GM18508 (cell line): ENCODE data around the gene KIAA1328.

Experiments
- ATAC-seq: cut with Tn5 transposase; IDR thresholded peaks from one replicate; pipeline ENCODE4 v1.9.1; 2021; ENCODE audit warnings: moderate number of reproducible peaks; ENCODE audit not compliant: insufficient read depth, unreplicated experiment

The KIAA1328 gene

GRCh38 chr18:36933552-36933951 lies 104.6 kb downstream of the KIAA1328 start:
- ATAC-seq, result no peak

DNA sequence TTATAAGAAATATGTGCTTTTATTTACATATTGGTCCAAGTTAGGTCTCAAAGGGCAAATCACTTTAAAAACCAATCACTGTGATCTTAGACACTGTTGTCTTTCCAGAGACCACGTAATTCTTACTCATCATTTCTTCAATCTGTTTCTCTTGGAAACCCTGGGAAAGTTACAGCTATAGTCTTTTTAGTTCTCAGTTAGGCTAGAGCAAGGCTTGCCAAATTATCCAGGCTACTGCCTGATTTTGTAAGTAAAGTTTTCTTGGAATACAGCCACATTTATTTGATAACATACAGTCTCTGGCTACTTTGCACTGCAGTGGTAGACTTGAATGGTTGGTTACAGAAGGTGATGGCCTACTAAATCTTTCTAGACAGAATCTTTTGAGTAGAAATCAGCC lies 106.0 kb downstream of the KIAA1328 start:
- no peak for ATAC-seq

GRCh38 chr18:36942264-36942663 lies 113.3 kb downstream of the KIAA1328 start:
- peak; percentile 60 for ATAC-seq

DNA sequence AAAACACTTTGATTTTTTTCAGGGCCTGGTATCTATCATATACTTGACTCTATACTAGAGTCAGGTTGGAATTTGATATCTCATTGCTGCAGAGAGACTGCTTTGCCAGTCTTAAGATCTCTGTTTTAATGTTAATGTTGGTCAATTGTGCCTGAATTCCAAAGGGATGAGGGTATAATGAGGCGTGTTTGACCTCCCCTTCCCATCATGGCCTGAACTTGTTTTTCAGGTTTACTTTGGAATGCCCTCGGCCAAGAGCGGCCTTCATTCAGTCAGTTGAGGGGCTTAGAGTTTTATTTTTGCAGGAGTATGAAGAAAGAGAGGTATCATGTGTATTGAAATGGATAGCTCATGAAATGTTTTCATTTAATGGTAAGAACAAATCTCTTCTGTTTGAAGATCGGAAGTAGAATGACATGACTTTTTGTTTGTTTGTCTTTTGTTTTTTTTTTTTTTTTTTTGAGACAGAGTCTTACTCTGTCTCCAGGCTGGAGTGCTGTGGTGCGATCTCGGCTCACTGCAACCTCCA lies 119.0 kb downstream of the KIAA1328 start:
- ATAC-seq, result no peak

DNA sequence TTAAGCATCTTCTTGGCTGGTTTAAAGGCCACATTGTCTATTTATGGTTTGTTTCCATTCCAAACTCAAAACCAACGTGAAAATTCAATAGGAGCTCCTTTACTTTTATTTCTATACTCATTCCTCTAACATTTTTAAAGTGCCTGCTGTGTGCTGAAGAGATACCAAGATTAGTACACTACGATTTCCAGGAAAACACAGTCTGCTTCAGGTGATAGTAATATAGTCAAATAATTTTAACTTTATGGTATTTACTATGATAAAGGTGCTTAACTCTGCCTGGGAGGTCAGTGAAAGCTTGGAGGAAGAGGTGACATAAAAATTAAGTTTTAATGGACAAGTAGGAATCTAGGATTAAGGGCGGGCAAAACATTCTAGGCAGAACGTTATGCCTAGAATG lies 121.4 kb downstream of the KIAA1328 start:
- ATAC-seq, result no peak

DNA sequence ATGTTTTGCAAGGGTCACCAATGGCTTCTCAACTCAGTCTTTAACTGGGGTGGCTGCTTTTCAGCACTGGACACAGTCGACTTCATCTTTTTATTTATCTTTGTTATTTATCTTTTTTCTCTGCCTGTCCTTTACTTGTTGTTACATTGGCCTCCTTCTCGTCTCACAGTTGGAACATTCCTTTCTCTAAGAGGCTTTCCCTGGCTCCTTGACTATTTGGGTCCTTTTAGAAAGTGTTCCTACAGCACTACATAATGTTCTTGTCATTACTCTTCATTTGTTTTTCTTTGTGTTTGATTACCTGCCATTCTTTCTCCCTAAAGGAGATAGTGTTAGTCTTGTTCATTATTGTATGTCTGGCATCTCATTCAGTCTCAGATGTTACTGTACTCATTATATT lies 122.0 kb downstream of the KIAA1328 start:
- no peak for ATAC-seq

- no peak for ATAC-seq
Measured at GRCh38 chr18:36953047-36953446, 124.1 kb downstream of the KIAA1328 start.

DNA sequence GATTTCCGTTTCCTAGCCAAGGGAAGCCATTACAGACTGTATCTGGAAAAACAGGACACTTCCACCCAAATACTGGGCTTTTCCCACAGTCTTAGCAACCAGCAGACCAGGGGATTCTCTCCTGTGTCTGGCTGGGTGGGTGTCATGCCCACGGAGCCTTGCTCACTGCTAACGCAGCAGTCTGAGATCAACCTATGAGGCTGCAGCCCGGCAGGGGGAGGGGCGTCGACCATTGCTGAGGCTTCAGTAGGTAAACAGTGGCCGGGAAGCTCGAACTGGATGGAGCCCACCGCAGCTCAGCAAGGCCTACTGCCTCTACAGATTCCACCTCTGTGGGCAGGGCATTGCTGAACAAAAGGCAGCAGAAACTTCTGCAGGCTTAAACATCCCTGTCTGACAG lies 131.1 kb downstream of the KIAA1328 start:
- no peak for ATAC-seq

- no peak for ATAC-seq
Measured at GRCh38 chr18:36963464-36963863, 134.5 kb downstream of the KIAA1328 start.

DNA sequence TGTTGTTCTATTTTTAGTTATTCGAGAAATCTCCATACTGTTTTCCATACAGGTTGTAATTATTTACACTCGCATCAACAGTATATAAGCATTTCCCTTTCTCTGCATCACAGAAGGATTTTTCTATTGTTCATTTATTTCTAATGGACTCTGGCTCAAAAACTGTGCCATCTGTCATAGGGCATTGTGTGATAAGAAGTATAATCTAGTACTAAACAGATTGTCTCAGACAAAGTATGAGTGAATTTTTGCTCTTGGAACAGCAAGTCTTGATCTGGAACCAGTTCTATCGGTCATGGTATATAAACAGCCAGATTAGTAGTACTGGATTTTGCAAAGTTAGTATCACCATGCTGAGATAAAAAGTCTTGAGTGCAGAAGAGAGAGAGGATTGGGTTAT lies 145.8 kb downstream of the KIAA1328 start:
- ATAC-seq, result no peak

DNA sequence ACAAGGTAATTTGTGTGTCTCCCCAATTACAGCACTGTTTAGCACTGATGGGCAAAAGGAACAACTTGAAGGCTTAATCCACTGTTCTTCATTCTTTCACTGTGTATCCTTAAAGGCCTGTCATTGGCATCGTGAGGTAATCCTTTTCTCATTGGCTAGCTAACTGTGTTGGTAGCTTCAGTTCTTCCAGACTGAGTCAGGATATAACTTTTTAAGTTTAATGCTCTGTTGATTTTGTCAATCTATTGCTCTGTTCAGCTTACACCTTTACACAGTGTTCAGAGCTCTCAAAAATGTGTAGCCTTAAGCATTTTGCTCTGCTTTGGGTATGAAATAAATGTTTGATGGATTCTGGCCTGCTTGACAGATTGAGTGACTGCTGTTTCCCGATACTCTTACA lies 148.2 kb downstream of the KIAA1328 start:
- ATAC-seq, result no peak

DNA sequence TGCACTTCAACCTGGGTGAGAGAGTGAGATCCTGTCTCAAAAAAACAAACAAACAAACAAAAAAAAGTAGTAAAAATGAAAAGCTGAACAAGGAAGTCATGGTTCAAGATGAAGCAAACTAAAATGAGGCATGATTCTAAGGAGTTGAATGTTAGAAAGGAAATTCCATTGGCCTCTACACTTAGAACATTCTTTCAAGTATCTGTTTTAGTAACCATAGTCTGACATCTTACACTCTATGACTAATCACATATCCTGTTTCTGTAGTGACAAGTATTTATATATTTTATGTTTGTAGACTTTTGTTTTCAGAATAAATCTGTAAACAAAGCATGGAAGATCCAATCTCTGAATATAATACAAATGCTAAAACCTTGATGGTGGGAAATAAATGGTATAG lies 164.1 kb downstream of the KIAA1328 start:
- no peak for ATAC-seq

GRCh38 chr18:37006742-37007141 lies 177.8 kb downstream of the KIAA1328 start:
- peak; percentile 89 for ATAC-seq

DNA sequence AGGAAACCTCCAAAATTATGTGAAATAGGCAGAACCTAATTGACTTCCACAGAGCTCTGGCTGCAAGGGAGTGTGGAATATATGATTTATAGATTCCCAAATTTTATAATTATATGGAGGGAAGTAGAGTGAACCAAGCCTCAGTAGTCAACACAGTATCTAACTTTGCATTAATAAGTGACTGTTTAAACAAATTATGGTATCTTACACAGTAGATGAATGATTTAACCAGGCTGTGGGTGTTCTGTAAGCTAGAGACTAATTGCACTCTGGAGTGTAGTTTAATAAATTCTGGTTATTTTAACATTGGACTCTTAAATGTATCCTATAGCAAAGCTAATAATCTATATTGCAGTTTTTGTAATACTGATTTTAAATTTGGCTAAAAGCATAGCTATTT lies 183.5 kb downstream of the KIAA1328 start:
- ATAC-seq, result peak; percentile 53

- ATAC-seq, result no peak
Measured at GRCh38 chr18:37019157-37019827, 190.4 kb downstream of the KIAA1328 start.

- no peak for ATAC-seq
Measured at GRCh38 chr18:37033419-37033818, 204.5 kb downstream of the KIAA1328 start.

GRCh38 chr18:37042381-37042780 lies 213.5 kb downstream of the KIAA1328 start:
- ATAC-seq, result no peak

DNA sequence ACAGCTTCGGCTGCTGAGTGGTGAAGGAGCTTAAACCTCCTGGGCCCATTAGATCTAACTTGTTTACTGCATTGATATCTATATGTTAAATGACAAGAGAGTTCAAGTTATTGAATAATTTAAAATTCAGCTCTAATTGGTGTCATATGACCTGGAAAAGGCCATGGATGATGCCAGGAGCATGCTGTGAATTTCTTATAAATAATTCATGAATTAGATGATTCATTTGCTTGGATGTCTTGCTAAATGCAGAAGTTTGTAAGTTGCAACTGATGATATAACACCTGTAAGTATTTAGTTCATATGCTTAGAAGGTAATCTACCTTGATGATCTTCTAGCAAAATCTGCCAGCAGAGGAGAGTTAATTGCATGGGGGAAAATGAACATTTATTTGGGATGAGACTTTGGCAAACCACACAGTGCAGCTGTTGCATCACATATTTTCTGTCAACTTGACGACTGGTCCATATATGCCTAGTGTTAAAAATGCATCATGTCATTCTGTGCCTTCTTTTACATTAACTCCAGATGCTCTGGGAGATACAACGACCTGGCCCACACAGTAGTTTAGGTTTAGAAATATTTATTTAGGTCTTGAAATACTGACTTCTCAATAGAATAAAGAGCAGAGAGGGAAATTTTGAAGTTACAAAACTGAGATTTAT lies 226.3 kb downstream of the KIAA1328 start:
- no peak for ATAC-seq

DNA sequence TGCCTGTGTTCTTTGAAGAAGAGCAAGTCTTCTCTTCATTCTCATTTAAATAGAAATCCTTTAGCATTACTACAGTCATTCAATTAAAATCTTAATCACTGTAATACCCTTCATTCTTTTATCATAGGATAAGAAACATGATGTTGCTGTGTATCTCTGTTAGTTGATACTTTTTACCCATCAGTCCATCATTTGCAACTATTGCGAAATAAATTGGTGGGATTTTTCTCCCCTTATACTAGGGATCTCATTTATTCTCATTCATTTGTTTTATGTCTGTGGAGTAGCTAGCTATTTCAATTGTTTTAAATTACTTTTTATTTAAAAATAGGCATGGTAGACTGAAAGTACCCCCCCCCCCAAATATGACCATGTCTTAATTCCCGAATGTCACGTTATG lies 235.3 kb downstream of the KIAA1328 start:
- ATAC-seq, result no peak

- ATAC-seq, result no peak
Measured at GRCh38 chr18:37065254-37065653, 236.3 kb downstream of the KIAA1328 start.

- no peak for ATAC-seq
Measured at GRCh38 chr18:37084912-37085311, 256.0 kb downstream of the KIAA1328 start.

DNA sequence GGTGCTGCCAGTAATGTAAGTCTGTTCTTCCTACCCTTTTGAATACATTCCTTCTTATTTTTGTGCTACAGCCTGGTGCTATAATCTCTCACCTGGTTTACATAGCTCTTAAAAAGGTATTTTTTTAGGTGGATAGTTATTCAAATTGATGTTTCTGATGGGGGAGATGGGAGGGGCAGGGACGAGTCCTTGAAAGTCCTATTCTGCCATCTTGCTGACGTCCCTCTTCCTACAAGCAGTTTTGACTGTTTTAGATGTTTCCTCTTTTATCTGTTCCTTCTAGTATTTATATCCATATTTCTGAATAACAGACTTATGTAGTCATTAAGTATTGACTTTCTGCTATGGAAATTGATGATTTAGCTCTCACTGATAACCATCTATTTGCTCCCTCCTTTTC lies 256.4 kb downstream of the KIAA1328 start:
- no peak for ATAC-seq
